Dendritic cell treated with granulocyte-macrophage colony-stimulating factor and Interleukin-4, amounts not matched to agents 40 ng/mL and 50 ng/mL, for 4 days (primary cell): ENCODE results near the gene SARS1.

ENCODE experiments used
- H3K27ac Mint-ChIP-seq: one replicate; pipeline ENCODE4 v1.8.0; 2022; ENCODE audit warnings: mild to moderate bottlenecking, mixed read lengths
- H3K27me3 Mint-ChIP-seq: one replicate; pipeline ENCODE4 v1.8.0; 2022; ENCODE audit warnings: mild to moderate bottlenecking, mixed read lengths
- H3K36me3 Mint-ChIP-seq: one replicate; pipeline ENCODE4 v1.8.0; 2022; ENCODE audit warnings: low read depth, mixed read lengths
- H3K4me1 Mint-ChIP-seq: one replicate; pipeline ENCODE4 v1.8.0; 2022; ENCODE audit warnings: low read depth, mixed read lengths
- H3K4me3 Mint-ChIP-seq: one replicate; pipeline ENCODE4 v1.8.0; 2022; ENCODE audit warnings: mild to moderate bottlenecking, moderate library complexity, mixed read lengths
- H3K9me3 Mint-ChIP-seq: one replicate; pipeline ENCODE4 v1.8.0; 2022; ENCODE audit warnings: mixed read lengths
- intact Hi-C: fragments of 100-400 bp; cut with micrococcal nuclease; formaldehyde crosslinking; loops from one replicate; pipeline ENCODE4 v1.15.0; 2022

SARS1 gene

DNA sequence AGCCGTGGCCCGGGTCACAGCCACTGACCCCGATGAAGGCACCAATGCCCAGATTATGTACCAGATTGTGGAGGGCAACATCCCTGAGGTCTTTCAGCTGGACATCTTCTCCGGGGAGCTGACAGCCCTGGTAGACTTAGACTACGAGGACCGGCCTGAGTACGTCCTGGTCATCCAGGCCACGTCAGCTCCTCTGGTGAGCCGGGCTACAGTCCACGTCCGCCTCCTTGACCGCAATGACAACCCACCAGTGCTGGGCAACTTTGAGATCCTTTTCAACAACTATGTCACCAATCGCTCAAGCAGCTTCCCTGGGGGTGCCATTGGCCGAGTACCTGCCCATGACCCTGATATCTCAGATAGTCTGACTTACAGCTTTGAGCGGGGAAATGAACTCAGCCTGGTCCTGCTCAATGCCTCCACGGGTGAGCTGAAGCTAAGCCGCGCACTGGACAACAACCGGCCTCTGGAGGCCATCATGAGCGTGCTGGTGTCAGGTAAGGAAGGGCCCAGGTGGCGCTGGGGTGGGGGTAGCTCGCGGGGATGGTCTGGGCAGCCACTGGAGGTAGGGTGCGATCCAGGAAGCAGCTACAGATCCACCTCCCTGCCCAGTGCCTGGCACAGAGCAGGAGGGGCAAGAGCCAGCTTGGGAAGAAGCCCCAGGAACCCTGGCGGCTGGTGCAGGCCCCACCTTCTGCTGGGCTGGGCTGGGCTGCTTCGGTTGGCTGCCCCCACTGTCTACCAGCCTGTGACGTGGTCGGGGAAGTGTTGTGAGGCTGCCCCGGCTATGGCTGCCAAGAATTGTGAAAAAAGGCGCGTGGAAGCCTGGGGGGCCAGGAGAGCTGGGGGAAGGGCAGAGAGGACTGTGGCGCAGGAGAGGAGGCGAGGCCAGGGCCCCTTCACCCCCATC is 39.4 kb downstream of the SARS1 start:
- Mint-ChIP-seq H3K36me3 (no peaks in the 10 kb centered on the region), H3K27ac (no peak overlapping the region), H3K4me3 (no peak overlapping the region), H3K4me1 (peaks cover 17% of the 10 kb centered on the region), H3K9me3 (no peaks in the 10 kb centered on the region), H3K27me3 (peaks cover 61% of the 10 kb centered on the region)
- intact Hi-C loops, result no loop called here

DNA sequence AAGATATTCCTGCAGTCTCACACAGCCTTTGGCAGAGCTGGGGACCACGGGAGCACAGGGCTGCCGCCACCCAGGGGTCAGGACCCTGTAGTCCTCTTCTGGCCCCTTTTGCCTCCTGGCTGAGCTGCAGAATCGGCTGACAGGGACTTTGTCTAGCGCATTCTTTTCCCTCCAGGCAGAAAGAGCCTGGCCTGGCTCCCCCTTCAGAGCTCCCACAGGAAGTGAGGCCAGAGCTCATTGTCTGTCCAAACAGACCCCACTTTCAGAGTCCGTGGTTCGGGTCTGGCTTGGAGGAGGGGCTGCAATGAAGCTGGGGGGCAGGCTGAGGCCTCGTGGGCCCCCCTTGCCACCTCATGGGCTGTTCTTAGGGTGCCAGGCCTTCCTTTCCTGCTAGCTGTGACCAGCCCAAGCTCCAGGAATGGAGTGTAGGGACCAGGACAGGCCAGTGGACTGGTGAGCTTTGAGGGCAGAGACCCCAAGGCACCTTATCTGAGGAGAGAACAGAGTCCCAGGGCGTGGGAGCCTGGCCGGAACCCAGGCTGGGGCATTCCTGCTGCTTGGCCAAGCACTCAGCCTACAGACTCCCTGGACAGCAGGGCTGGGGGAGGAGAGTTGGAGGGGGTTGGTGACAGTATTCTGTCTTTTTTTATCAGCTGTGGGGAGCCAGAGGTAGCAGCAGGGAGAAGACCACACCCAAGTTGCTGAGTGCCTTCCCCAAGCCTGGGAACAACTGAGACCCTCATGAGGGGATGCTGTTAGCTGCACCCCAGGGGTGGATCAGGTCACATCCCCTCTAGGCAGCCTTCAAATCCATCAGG is 40.3 kb downstream of the SARS1 start:
- Mint-ChIP-seq H3K9me3 (no peaks in the 10 kb centered on the region), H3K27me3 (peaks cover 53% of the 10 kb centered on the region), H3K4me3 (no peak overlapping the region), H3K27ac (no peak overlapping the region), H3K4me1 (peaks cover 17% of the 10 kb centered on the region), H3K36me3 (no peaks in the 10 kb centered on the region)
- intact Hi-C loops, result no loop called here

DNA sequence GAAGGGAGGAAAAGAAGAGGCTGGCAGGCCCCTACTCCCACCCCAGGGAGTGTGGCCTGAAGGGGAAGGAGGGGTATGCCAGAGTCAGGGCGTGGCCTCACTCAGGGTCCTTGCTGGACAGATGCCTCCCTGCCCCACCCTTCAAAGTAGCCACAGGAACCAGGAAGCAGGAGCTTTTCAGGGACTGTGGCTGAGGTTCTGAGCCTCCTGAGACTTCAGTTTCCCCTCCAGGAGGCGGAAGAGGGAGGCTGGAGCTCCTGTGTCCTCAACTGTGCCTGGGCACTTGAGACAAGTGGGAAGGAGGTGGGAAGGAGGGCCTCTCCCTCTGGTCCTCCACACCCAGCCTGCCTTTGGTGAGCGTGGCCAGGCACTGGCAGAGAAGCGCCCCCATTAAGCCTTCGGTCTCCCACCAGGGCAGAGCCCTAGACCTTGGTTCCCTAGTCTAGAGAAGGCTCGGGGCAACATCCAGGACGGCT is 40.9 kb downstream of the SARS1 start:
- Mint-ChIP-seq H3K4me3 (no peak overlapping the region), H3K4me1 (peaks cover 17% of the 10 kb centered on the region), H3K27me3 (peaks cover 50% of the 10 kb centered on the region), H3K27ac (no peak overlapping the region), H3K9me3 (no peaks in the 10 kb centered on the region), H3K36me3 (no peaks in the 10 kb centered on the region)
- intact Hi-C loops, result no loop called here

DNA sequence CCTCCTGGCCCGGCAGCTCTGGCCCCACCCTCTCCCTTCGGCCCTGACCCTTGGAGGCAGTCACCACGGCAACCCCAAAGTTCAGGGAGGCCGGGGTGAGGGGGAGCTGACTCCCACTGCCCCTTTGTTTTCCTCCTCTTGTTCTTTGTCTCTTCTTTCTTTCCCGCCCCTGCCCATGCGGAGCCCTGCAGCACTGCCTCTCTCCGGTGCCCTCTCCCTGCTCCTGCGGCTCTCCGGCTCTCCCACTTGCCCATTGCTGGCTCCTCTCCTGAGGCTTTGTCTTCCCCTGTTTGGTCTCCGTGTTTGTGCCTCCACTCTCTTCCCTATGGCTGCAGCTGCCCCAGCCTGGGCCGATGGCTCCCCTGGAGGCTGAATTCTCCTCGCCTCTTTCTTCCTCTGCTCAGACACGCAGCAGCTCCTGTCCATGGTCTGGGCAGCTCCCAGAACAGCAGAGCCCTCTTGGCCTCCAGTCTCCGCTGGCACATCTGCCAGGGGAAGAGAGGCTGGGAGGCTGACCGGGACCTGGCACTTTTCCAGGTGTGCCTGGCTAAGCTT is 41.5 kb downstream of the SARS1 start:
- Mint-ChIP-seq H3K4me1 (peaks cover 16% of the 10 kb centered on the region), H3K27ac (peak overlapping the region; percentile 16), H3K27me3 (peaks cover 48% of the 10 kb centered on the region), H3K4me3 (no peak overlapping the region), H3K36me3 (no peaks in the 10 kb centered on the region), H3K9me3 (no peaks in the 10 kb centered on the region)
- intact Hi-C loops, result no loop called here

DNA sequence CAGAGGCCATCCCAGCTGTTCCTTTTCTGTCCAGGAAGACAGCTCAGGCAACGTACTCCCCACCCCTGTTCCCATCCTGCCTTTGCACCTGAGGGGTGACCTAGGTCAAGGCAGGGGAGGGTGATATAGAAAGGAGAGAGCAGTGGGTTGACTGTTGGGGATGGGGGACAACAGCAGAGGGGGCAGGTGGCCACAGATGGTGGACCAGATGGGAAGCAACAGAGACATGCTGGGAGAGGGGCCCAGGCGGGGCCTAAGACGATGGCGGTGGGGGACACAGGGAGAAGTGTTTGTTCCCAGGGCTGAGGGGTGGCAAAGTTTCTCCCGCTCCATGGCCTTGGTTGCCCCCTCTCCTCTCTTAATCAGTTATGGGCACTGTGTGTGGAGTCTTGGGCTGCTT is 42.0 kb downstream of the SARS1 start:
- H3K9me3 Mint-ChIP-seq, result no peaks in the 10 kb centered on the region
- no peaks in the 10 kb centered on the region for H3K36me3 Mint-ChIP-seq
- intact Hi-C loops, result no loop called here
- H3K27ac Mint-ChIP-seq, result peak overlapping the region; percentile 16
- H3K4me3 Mint-ChIP-seq, result no peak overlapping the region
- peaks cover 44% of the 10 kb centered on the region for H3K27me3 Mint-ChIP-seq
- peaks cover 13% of the 10 kb centered on the region for H3K4me1 Mint-ChIP-seq

DNA sequence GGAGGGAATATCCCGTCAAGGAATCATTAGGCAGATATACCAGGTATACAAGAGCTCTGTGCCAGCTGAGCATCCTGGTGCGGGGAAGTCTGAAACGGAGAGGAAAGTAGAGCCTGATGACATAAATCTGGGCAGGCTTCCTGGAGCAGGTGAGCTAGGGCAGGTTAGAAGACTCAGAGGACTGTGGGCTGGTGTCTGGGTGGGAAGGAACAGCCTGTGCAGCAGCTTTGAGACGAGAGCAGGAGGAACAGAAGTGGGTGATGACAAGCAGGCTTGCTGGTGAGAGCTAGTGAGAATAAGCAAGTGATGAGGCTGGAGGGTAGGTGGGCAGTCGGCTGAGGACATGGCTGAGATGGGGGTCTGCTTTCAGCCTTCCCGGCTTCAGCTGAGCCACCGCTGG is 42.4 kb downstream of the SARS1 start:
- intact Hi-C loops, result no loop called here
- no peaks in the 10 kb centered on the region for H3K9me3 Mint-ChIP-seq
- peaks cover 13% of the 10 kb centered on the region for H3K4me1 Mint-ChIP-seq
- no peak overlapping the region for H3K4me3 Mint-ChIP-seq
- no peaks in the 10 kb centered on the region for H3K36me3 Mint-ChIP-seq
- H3K27me3 Mint-ChIP-seq, result peaks cover 40% of the 10 kb centered on the region
- no peak overlapping the region for H3K27ac Mint-ChIP-seq

DNA sequence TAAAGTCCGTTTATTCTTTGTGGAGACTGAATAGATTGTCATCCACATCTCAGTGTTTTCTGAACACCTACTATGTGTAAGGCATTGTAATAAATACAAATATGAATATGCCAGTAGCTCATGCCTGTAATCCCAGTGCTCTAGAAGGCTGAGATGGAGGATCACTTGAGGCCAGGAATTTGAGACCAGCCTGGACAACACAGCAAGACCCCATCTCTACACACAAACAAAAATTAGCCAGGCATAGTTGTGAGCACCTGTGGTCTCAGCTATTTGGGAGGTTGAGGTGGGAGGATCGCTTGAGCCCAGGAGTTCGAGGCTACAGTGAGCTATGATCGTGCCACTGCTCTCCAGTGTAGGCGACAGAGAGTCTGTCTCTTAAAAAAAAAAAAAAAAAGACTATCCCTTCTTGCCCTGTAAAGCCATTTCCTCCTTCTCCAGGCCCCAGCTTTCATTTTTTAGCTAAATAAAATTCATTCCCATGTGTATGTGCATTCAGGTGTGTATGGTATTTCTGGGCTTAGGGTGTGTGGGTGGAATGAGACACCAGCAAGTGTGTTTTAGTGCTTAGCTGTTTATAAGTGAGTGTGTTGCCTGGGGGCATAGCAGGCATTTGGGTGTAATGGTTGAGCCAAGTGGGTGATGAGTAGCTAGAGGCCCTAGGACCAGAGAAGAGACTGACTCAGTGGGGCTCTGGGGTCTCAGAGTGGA is 43.4 kb downstream of the SARS1 start:
- no peak overlapping the region for H3K27ac Mint-ChIP-seq

DNA sequence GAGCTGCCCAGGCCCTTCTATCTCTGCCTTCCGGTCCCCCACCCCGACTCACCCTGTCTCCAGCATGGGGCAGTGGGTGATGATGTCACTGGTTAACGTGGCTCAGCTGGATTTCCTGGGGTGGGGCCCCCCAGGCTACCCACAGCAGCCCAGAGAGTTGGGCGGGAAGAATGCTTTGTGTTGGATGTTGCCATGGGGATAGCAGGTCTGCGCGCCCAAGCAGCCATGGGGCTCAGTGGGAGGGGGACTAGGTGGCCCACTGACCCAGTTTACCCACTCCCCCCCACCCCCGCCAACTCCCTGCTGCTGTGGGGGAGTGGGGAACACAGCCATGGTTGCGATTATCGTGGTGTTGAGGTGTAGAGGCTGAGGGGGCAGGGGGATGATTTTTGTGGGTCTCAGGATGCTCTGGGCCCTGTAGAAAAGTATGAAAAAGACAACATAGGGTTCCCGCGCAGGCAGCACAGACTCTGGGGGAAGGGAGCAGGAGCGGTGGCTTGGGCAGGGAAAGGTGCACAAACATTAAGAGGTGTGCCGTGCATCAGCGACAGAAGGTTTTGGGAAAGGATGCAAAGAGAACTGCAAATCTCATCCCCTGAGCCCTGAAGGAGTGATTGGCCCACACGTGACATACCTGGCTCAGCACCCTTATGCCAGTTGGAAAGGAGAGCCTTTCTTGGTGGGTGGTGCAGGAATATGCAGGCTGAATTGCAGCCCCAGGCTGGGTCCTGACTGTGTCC is 44.1 kb downstream of the SARS1 start:
- intact Hi-C loops, result no loop called here
- Mint-ChIP-seq H3K27me3 (peaks cover 29% of the 10 kb centered on the region), H3K9me3 (no peaks in the 10 kb centered on the region), H3K36me3 (no peaks in the 10 kb centered on the region), H3K4me3 (no peak overlapping the region), H3K4me1 (peaks cover 13% of the 10 kb centered on the region), H3K27ac (no peak overlapping the region)

More for the DNA sequence above, 43.4 kb downstream of the SARS1 start:
- Mint-ChIP-seq H3K9me3 (no peaks in the 10 kb centered on the region), H3K4me3 (no peak overlapping the region), H3K27me3 (peaks cover 31% of the 10 kb centered on the region), H3K36me3 (no peaks in the 10 kb centered on the region), H3K4me1 (peaks cover 13% of the 10 kb centered on the region)
- intact Hi-C loops, result no loop called here

DNA sequence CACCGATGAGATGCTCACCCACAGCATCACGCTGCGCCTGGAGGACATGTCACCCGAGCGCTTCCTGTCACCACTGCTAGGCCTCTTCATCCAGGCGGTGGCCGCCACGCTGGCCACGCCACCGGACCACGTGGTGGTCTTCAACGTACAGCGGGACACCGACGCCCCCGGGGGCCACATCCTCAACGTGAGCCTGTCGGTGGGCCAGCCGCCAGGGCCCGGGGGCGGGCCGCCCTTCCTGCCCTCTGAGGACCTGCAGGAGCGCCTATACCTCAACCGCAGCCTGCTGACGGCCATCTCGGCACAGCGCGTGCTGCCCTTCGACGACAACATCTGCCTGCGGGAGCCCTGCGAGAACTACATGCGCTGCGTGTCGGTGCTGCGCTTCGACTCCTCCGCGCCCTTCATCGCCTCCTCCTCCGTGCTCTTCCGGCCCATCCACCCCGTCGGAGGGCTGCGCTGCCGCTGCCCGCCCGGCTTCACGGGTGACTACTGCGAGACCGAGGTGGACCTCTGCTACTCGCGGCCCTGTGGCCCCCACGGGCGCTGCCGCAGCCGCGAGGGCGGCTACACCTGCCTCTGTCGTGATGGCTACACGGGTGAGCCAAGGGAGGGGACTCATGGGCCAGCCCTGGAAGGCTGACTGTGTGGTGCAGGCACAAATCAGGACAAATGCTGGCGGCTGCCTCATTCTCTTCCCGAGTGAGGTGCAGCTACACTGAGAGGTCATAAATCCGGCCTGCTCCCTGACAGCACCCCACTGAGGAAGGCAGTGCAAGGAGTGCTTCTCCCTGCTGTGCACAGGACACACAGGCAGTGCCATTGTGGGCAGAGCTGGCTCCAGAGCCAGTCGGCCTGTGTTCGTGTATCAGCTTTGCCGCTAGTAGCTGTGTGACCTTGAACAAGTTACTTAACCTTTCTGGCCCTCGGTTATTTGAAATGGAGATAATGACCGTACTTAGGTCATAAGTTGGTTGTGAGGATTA is 45.1 kb downstream of the SARS1 start:
- Mint-ChIP-seq H3K36me3 (no peaks in the 10 kb centered on the region), H3K4me3 (no peak overlapping the region), H3K9me3 (no peaks in the 10 kb centered on the region), H3K27me3 (peaks cover 30% of the 10 kb centered on the region), H3K27ac (no peak overlapping the region), H3K4me1 (peaks cover 19% of the 10 kb centered on the region)
- intact Hi-C loops, result no loop called here

DNA sequence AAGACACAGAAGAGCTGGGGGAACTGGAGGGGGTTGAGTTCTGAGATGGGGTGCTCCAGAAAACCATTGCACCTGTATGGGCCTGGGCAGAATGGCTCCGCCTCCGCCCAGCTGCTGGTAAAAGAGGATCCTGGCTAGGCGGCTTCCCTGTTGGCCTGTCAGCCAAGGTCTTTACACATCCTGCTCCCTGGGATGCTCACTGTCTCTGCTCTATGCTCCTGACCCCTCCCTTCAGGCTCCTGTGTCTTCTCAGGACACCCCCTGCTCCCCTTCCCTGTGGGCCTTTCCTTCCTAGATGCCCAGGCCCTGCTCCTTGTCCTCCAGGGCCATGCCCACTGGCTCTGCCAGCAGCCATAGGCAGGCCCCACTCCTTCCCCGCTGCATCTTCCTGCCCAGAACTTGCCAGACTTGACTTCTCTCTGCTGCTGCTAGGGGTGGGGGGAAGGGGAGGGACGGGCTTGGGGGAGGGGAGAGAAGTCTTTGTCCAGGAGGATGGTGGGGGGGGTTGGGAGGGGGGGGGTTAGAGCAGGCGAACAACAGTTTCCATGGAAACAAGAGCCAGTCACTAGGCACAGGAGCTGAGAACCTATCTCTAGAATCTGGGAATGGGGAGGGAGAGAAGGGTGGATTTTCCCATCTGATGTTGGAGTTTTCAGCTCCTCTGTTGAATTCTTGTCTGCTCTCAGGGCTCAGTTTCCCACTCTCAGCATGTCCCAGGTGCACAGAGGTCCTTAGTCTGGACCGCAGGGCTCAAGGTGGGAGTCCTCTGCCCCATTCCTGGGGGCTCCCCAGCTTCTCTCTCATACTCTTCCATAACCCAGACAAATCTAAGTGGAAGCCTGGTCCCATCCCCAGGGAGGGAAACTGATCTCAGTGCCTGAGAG is 46.2 kb downstream of the SARS1 start:
- H3K27ac Mint-ChIP-seq, result no peak overlapping the region
- peaks cover 30% of the 10 kb centered on the region for H3K27me3 Mint-ChIP-seq
- no peaks in the 10 kb centered on the region for H3K36me3 Mint-ChIP-seq
- no peak overlapping the region for H3K4me3 Mint-ChIP-seq
- intact Hi-C loops, result loop anchor here (10.0 kb wide), 1 partner anchor 275 kb away; the partner anchor contains the start of gene GPR61
- peaks cover 16% of the 10 kb centered on the region for H3K4me1 Mint-ChIP-seq
- H3K9me3 Mint-ChIP-seq, result no peaks in the 10 kb centered on the region

DNA sequence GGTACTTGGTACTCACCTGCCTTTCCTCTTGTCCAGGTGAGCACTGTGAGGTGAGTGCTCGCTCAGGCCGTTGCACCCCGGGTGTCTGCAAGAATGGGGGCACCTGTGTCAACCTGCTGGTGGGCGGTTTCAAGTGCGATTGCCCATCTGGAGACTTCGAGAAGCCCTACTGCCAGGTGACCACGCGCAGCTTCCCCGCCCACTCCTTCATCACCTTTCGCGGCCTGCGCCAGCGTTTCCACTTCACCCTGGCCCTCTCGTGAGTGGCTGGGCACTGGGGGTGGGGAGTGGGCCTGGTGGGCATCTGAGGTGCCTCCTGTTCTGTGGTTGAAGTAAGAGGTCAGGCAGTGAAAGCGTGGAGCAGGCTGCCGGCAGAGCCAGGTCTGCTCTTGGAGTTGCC is 47.3 kb downstream of the SARS1 start:
- no peak overlapping the region for H3K4me3 Mint-ChIP-seq
- intact Hi-C loops, result loop anchor here (10.0 kb wide), 1 partner anchor 274 kb away; the partner anchor contains the start of gene GPR61

More for the DNA sequence above, 47.3 kb downstream of the SARS1 start:
- peaks cover 21% of the 10 kb centered on the region for H3K27me3 Mint-ChIP-seq
- H3K36me3 Mint-ChIP-seq, result no peaks in the 10 kb centered on the region
- H3K4me1 Mint-ChIP-seq, result peaks cover 11% of the 10 kb centered on the region
- no peak overlapping the region for H3K27ac Mint-ChIP-seq
- H3K9me3 Mint-ChIP-seq, result no peaks in the 10 kb centered on the region
